Amniotic stem cell (primary cell): ENCODE measurements around the gene DNAH6.
"Not testable (repeated sequence)": the region's sequence is repeated elsewhere in the genome, so short reads cannot be mapped to it uniquely, and the experiment has no call there.

Experiments
- DNase-seq: peaks from one replicate; lab custom pipeline; 2025; lab: John Stamatoyannopoulos, UW

DNAH6 gene

GRCh38 chr2:84755096-84755495, 238.8 kb downstream of the DNAH6 start:
- no peak for DNase-seq

DNA sequence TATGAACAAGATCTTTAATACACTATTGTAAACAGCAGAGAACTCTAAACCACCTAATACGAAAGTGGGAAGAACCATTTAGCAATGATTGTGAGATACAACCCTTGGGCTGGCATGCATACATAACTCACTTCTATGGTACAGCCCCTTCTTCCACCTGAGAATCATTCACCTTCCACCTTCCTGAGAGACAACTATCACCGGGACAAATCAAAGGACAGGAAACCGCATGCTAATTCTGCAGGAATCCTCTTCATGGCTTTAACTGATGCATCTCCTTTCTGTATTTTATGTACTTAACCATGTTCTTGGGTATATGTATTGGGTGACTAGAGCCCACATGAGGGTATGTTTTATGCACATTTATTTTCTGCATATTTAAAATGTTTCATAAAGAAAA, 241.3 kb downstream of the DNAH6 start:
- no peak for DNase-seq

GRCh38 chr2:84766791-84767190, 250.5 kb downstream of the DNAH6 start:
- no peak for DNase-seq

- no peak for DNase-seq
Observed at GRCh38 chr2:84768840-84769239, 252.5 kb downstream of the DNAH6 start.

DNA sequence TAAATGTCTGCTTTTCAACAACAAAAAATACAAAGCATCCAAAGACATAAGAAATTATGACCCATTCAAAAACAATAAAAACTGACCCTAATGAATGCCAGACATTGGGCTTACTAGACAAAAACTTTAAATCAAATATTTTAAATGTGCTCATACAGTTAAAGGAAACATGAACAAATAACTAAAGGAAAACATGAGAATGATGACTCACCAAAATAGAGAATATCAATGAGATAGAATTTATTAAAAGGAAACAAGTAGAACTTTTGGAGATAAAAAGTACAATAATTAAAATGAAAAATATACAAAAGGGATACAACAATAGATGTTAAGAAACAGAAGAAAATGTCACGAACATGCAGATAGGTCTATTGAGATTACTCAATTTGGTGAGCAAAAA, 254.0 kb downstream of the DNAH6 start:
- DNase-seq: no peak

- DNase-seq: no peak
Observed at GRCh38 chr2:84771251-84771650, 255.0 kb downstream of the DNAH6 start.

GRCh38 chr2:84773562-84773961, 257.3 kb downstream of the DNAH6 start:
- not testable (repeated sequence) for DNase-seq

DNA sequence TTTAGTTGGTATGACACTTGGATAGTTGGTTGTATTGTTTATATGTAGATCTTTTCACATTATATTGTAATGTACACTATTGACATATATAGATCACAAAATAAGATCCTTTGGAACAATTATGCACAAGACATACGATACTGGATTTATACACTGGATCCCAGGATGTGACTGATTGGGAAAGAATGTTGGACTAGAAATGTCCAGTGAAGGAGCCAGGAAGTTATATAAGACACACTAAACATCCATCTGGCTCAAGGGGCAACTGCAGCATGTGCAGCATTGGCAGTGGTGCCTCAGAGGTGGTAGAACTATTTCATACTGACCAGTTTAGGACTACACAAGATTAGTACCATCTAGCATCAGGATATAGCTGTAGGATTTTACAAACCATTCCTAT, 259.7 kb downstream of the DNAH6 start:
- no peak for DNase-seq

DNA sequence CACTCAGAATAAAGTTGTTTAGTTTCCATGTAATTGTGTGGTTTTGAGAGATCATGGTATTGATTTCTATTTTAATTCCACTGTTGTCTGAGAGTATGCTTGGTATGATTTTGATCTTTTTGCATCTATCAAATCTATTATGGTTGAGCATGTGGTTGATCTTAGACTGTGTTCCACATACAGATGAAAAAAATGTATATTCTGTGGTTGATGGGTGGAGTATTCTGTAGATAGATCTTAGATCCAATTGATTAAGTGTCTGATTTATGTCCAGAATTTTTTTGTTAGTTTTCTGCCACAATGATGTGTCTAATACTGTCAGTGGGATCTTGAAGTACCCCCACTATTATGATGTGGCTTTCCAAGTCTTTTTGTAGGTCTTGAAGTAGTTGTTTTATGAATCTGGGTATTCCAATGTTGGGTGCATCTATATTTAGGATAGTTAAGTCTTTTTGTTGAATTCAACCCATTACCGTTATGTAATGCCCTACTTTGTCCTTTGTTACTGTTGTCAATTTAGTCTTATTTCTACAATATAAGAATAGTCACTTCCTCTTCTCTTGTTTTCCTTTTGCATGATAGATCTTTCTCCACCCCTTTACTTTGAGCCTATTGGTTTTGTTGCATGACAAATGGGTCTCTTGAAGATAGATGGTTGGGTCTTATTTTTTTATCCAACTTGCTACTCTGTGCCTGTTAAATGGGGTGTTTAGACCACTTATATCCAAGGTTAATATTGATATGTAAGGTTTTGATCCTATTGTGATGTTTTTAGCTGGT, 262.8 kb downstream of the DNAH6 start:
- DNase-seq: no peak

DNA sequence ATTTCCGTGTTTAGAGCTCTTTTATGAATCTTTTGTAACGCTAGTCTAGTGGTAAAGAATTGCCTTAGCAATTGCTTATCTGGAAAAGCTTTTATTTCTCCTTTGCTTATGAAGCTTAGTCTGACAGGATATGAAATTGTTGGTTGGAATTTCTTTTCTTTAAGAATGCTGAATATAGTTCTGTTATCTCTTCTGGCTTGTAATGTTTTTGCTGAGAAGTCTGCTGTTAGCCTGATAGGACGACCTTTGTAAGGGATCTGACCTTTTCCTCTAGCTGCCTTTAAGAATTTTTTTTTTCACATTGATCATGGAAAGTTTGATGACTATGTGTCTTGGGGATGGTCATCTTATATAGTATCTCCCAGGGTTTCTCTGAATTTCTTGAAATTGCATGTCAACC, 263.5 kb downstream of the DNAH6 start:
- no peak for DNase-seq

- no peak for DNase-seq
Observed at GRCh38 chr2:84781942-84782716, 265.8 kb downstream of the DNAH6 start.

GRCh38 chr2:84782717-84783442, 266.6 kb downstream of the DNAH6 start:
- no peak for DNase-seq

- DNase-seq: no peak
Observed at GRCh38 chr2:84785950-84786349, 269.7 kb downstream of the DNAH6 start.

DNA sequence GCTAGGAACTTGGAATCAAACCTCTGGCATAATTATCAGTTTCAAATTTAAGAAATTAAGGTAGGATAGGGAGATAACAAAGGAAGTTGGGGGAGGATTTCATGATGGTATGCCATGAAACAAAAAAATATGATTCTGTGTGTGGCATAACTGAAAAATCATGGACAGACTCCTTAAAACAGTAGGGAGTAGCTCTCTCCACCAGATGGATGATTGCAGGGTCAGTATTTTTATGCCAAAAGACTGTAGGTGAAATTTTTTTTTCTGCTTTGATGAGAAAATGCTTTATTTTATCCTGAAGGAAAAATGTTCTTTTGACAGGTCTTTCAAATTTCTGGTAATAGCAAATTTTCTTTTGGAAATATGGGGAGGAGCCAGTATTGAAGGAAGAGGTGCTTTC, 270.3 kb downstream of the DNAH6 start:
- DNase-seq: no peak

DNA sequence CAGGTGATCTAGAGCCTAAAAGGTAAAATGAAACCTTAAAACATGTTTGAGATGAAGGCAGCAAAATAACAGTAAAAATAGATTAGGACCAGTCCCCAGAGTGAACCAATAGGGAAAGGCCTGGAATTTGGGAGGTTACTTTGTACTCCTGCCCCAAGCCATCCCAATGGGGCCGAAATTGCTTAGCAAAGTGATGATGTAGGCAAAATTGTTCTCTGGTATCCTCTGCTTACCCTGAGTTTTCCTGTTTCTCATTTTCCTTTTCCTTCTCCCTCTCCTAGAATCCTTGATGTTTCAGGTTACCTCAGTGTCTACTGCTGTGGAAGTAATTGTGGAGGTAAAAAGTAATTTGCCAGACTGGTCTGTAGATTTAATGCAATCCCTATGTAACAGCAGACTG, 271.7 kb downstream of the DNAH6 start:
- DNase-seq: no peak

GRCh38 chr2:84788498-84788897, 272.2 kb downstream of the DNAH6 start:
- no peak for DNase-seq

GRCh38 chr2:84792856-84793522, 276.7 kb downstream of the DNAH6 start:
- DNase-seq: no peak

DNA sequence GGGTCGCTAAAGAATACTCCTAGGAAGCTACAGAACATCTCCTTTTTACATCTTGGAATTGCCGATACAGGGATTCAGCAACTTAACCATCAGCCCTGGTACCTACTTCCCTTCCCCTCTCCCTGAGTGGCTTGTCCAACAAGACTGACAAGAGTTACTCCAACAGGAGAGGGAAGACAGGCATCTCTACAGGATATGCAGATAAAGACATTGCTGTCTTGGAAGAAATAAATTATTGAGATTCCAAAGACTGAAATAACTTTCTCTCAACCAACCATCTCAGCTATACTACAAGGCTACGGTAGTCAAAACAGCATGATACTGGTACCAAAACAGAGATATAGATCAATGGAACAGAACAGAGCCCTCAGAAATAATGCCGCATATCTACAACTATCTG, 277.3 kb downstream of the DNAH6 start:
- no peak for DNase-seq

DNA sequence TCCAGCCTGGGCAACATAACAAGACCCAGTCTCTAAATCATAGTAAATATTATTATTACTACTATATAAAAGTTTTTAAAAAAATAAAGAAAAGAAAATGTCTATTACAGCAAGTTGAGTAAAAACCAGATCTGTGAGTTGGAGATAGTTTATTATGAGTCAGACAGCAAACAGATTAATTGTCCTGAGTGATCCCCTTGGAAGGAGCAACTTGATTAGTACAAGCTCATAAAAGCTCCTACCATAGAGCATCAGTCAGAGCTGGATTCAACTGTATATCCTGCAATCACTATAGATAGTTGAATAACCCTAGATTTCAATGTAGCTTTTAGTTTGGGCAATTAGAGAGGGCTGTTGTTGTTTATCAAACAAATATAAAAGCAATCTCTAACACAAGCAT, 280.5 kb downstream of the DNAH6 start:
- DNase-seq: no peak

GRCh38 chr2:84797271-84797670, 281.0 kb downstream of the DNAH6 start:
- no peak for DNase-seq

DNA sequence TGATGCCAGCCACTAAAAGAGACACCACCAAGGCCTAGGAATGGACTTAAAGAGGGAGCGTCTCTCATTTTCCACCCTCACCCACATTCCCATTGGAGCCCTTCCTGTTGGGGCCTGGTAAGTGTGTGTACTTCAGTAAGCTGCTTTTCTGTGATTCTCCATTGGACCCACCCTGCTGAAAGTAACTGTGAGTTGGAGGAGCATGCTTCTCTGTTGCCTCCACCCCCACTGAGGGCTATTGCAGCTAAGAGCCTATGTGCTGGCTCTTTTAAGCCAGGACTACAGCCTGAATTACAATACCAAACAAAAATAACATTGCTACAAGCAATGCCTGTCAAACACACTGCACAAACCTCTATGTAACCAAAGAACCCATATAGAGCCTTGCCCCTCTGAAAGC, 283.5 kb downstream of the DNAH6 start:
- DNase-seq: no peak

- no peak for DNase-seq
Observed at GRCh38 chr2:84800194-84800805, 284.0 kb downstream of the DNAH6 start.
